H9 (cell line): ENCODE measurements around the gene GNAI2. TPM values are rescaled to one million over a fixed set of nuclear protein-coding genes. Genes with fewer than 3 reads are reported as not detected.

Source experiments
- DNase-seq: peaks from one replicate; pipeline ENCODE4 v3.0.0-alpha.2; 2017
- H2AFZ ChIP-seq: one replicate; pipeline ENCODE4 v1.6.1; 2013; ENCODE audit warnings: mild to moderate bottlenecking, low read length, control low read depth, moderate library complexity
- H2AK5ac ChIP-seq: 2 replicates; pipeline ENCODE4 v1.6.1; 2013; ENCODE audit warnings: low read length, control low read depth, mixed read lengths; ENCODE audit not compliant: insufficient read length
- H2BK120ac ChIP-seq: one replicate; pipeline ENCODE4 v1.6.1; 2013; ENCODE audit warnings: low read depth, mild to moderate bottlenecking, low read length, control low read depth, inconsistent platforms; ENCODE audit not compliant: poor library complexity, severe bottlenecking
- H2BK12ac ChIP-seq: 2 replicates; pipeline ENCODE4 v1.6.1; 2013; ENCODE audit warnings: low read length, control low read depth, mixed read lengths, low read depth; ENCODE audit not compliant: insufficient read length
- H2BK15ac ChIP-seq: 2 replicates; pipeline ENCODE4 v1.6.1; 2013; ENCODE audit warnings: low read depth, low read length, control low read depth
- H2BK20ac ChIP-seq: one replicate; pipeline ENCODE4 v1.6.1; 2013; ENCODE audit warnings: low read depth, mild to moderate bottlenecking, low read length, control low read depth, inconsistent platforms; ENCODE audit not compliant: poor library complexity, severe bottlenecking
- H2BK5ac ChIP-seq: 2 replicates; pipeline ENCODE4 v1.6.1; 2013; ENCODE audit warnings: low read length, control low read depth, mixed read lengths; ENCODE audit not compliant: insufficient read length
- H3K14ac ChIP-seq: 2 replicates; pipeline ENCODE4 v1.6.1; 2013; ENCODE audit warnings: low read length, control low read depth; ENCODE audit not compliant: insufficient read depth
- H3K18ac ChIP-seq: 2 replicates; pipeline ENCODE4 v1.6.1; 2013; ENCODE audit warnings: low read depth, mild to moderate bottlenecking, mixed read lengths, low read length, control low read depth; ENCODE audit not compliant: insufficient read length
- H3K23ac ChIP-seq: 2 replicates; pipeline ENCODE4 v1.6.1; 2013; ENCODE audit warnings: low read length, control low read depth, mixed read lengths, low read depth; ENCODE audit not compliant: insufficient read length
- H3K23me2 ChIP-seq: 2 replicates; pipeline ENCODE4 v1.6.1; 2013; ENCODE audit warnings: low read depth, mild to moderate bottlenecking, mixed read lengths, low read length, control low read depth; ENCODE audit not compliant: insufficient read length, poor library complexity, severe bottlenecking
- H3K27ac ChIP-seq: 2 replicates; pipeline ENCODE4 v1.5.1; 2013; ENCODE audit warnings: low read length, control low read depth, mixed read lengths, low read depth; ENCODE audit not compliant: insufficient read length
- H3K27me3 ChIP-seq: 2 replicates; pipeline ENCODE4 v1.6.1; 2013; ENCODE audit warnings: low read length, control low read depth, inconsistent platforms; ENCODE audit not compliant: insufficient read depth
- H3K4ac ChIP-seq: 2 replicates; pipeline ENCODE4 v1.6.1; 2013; ENCODE audit warnings: low read depth, mild to moderate bottlenecking, control low read depth, inconsistent platforms, low read length, moderate library complexity
- H3K4me1 ChIP-seq: 2 replicates; pipeline ENCODE4 v1.6.1; 2013; ENCODE audit warnings: low read length, control low read depth, inconsistent platforms; ENCODE audit not compliant: insufficient read depth
- H3K4me2 ChIP-seq: 2 replicates; pipeline ENCODE4 v1.6.1; 2013; ENCODE audit warnings: low read length, control low read depth, mixed read lengths; ENCODE audit not compliant: insufficient read length, insufficient read depth
- H3K56ac ChIP-seq: 2 replicates; pipeline ENCODE4 v1.6.1; 2013; ENCODE audit warnings: low read depth, mild to moderate bottlenecking, mixed read lengths, low read length, control low read depth; ENCODE audit not compliant: insufficient read length
- H3K79me1 ChIP-seq: 2 replicates; pipeline ENCODE4 v1.6.1; 2013; ENCODE audit warnings: low read depth, mild to moderate bottlenecking, moderate library complexity, low read length, control low read depth, inconsistent platforms; ENCODE audit not compliant: insufficient read depth, poor library complexity, severe bottlenecking
- H3K79me2 ChIP-seq: 2 replicates; pipeline ENCODE4 v1.6.1; 2013; ENCODE audit warnings: low read length, control low read depth, inconsistent platforms; ENCODE audit not compliant: insufficient read depth
- H3K9ac ChIP-seq: 2 replicates; pipeline ENCODE4 v1.6.1; 2013; ENCODE audit warnings: low read length, control low read depth, mixed read lengths; ENCODE audit not compliant: insufficient read length; ENCODE audit errors: extremely low read depth
- H3K9me3 ChIP-seq: one replicate; pipeline ENCODE4 v1.6.1; 2013; ENCODE audit warnings: low read depth, low read length, inconsistent platforms; ENCODE audit not compliant: control insufficient read depth
- H3T11ph ChIP-seq: one replicate; pipeline ENCODE4 v1.6.1; 2013; ENCODE audit warnings: mild to moderate bottlenecking, low read length, control low read depth, inconsistent platforms
- H4K20me1 ChIP-seq: one replicate; pipeline ENCODE4 v1.6.1; 2013; ENCODE audit not compliant: control insufficient read depth, insufficient read length, insufficient read depth
- H4K5ac ChIP-seq: 2 replicates; pipeline ENCODE4 v1.6.1; 2013; ENCODE audit warnings: low read depth, mild to moderate bottlenecking, mixed read lengths, low read length, control low read depth; ENCODE audit not compliant: insufficient read length
- H4K8ac ChIP-seq: replicated peaks from 2 replicates; pipeline ENCODE4 v1.6.1; 2013; ENCODE audit warnings: low read length, control low read depth, mixed read lengths, low read depth; ENCODE audit not compliant: insufficient read length
- H4K91ac ChIP-seq: 2 replicates; pipeline ENCODE4 v1.6.1; 2013; ENCODE audit warnings: low read depth, mild to moderate bottlenecking, moderate library complexity, mixed read lengths, low read length, control low read depth; ENCODE audit not compliant: insufficient read length
- H3K27ac Mint-ChIP-seq, 3 experiments: 2 replicates in 2 of 3; 3 replicates in 1 of 3; pipeline ENCODE4 v1.8.0; 2020 to 2021; ENCODE audit warnings: mixed read lengths in 3 of 3, mild to moderate bottlenecking in 1 of 3, moderate library complexity in 1 of 3
- H3K27me3 Mint-ChIP-seq: 2 replicates; pipeline ENCODE4 v1.8.0; 2021; ENCODE audit warnings: low read depth, mild to moderate bottlenecking, moderate library complexity, mixed read lengths
- H3K36me3 Mint-ChIP-seq, 3 experiments: 2 replicates in 2 of 3; 3 replicates in 1 of 3; pipeline ENCODE4 v1.8.0; 2020 to 2021; ENCODE audit warnings: low read depth in 3 of 3, mixed read lengths in 3 of 3; ENCODE audit not compliant: insufficient read depth in 1 of 3
- H3K4me1 Mint-ChIP-seq, 2 experiments: 2 replicates each; pipeline ENCODE4 v1.8.0; 2020; ENCODE audit warnings: mixed read lengths in 2 of 2
- H3K4me3 Mint-ChIP-seq, 2 experiments: 2 replicates in 1 of 2; 3 replicates in 1 of 2; pipeline ENCODE4 v1.8.0; 2020 to 2021; ENCODE audit warnings: mild to moderate bottlenecking in 2 of 2, mixed read lengths in 2 of 2, moderate library complexity in 1 of 2
- H3K9me3 Mint-ChIP-seq, 2 experiments: 2 replicates in 1 of 2; 3 replicates in 1 of 2; pipeline ENCODE4 v1.8.0; 2020; ENCODE audit warnings: mild to moderate bottlenecking in 2 of 2, mixed read lengths in 2 of 2, moderate library complexity in 1 of 2
- WGBS: extraction: QIAGEN DNeasy Blood & Tissue Kit; methylation state at CpG from one replicate; pipeline ENCODE4 v1.1.7; 2013; ENCODE audit warnings: missing lambda C conversion rate, low lambda C conversion rate, mixed read lengths; ENCODE audit not compliant: insufficient read length; ENCODE audit errors: extremely low coverage; 5-methylcytosine and 5-hydroxymethylcytosine counted together
- total RNA-seq: library from RNA; stranded (reverse); gene quantifications from 2 replicates; pipeline ENCODE4 v1.2.1, GENCODE V29; 2021
- TF ChIP-seq, protein P1 (sequence below): fragments of 200-600 bp; sonication (generic); conservative IDR thresholded peaks from 3 replicates; pipeline ENCODE4 v1.8.0; 2021; ENCODE audit warnings: antibody characterized with exemption, mild to moderate bottlenecking

Gene GNAI2
- total RNA-seq, 1 experiment from 2014 or later: 218 TPM

DNA sequence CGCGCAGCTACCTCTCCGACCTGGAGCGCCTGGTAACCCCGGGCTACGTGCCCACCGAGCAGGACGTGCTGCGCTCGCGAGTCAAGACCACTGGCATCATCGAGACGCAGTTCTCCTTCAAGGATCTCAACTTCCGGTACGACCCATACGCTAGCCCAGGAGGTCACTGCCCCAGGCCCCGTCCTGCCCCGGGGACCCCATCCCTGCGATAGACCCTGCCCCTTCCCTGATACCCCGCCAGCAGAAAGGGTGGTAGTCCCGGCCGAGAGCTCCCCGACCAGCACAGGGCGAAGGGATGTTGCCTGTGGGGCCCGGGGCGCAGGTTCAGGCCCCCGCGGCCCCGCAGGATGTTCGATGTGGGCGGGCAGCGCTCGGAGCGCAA lies 42.3 kb upstream of the GNAI2 start:
- Histone ChIP-seq H2AFZ (no peak overlapping the region), H4K5ac (no peak overlapping the region), H3K9me3 (no peaks in the 10 kb centered on the region), H3K27me3 (no peaks in the 10 kb centered on the region; the same call in 1 of the 2 replicates), H3K23ac (no peak overlapping the region), H3K14ac (no peak overlapping the region), H3K56ac (no peak overlapping the region), H3K18ac (no peak overlapping the region), H3K4ac (no peak overlapping the region), H3K79me2 (no peaks in the 10 kb centered on the region), H3K4me2 (no peak overlapping the region), H4K20me1 (no peaks in the 10 kb centered on the region), H3K27ac (no peak overlapping the region), H2BK15ac (no peak overlapping the region), H3K4me1 (no peaks in the 10 kb centered on the region), H3K9ac (no peak overlapping the region), H2BK5ac (no peak overlapping the region), H2AK5ac (no peak overlapping the region), H3T11ph (no peak overlapping the region), H3K23me2 (no peaks in the 10 kb centered on the region), H2BK12ac (no peak overlapping the region), H3K79me1 (no peaks in the 10 kb centered on the region), H4K8ac (no peak overlapping the region), H4K91ac (no peak overlapping the region), H2BK120ac (no peak overlapping the region), H2BK20ac (no peak overlapping the region)
- Mint-ChIP-seq H3K27ac (no peak overlapping the region), H3K4me3 (no peak overlapping the region), H3K36me3 (no peaks in the 10 kb centered on the region), H3K9me3 (no peaks in the 10 kb centered on the region), H3K4me1 (peaks cover 7 to 16% of the 10 kb centered on the region in 2 experiments), H3K27me3 (peaks cover 43% of the 10 kb centered on the region)
- TF ChIP-seq, protein P1, sequence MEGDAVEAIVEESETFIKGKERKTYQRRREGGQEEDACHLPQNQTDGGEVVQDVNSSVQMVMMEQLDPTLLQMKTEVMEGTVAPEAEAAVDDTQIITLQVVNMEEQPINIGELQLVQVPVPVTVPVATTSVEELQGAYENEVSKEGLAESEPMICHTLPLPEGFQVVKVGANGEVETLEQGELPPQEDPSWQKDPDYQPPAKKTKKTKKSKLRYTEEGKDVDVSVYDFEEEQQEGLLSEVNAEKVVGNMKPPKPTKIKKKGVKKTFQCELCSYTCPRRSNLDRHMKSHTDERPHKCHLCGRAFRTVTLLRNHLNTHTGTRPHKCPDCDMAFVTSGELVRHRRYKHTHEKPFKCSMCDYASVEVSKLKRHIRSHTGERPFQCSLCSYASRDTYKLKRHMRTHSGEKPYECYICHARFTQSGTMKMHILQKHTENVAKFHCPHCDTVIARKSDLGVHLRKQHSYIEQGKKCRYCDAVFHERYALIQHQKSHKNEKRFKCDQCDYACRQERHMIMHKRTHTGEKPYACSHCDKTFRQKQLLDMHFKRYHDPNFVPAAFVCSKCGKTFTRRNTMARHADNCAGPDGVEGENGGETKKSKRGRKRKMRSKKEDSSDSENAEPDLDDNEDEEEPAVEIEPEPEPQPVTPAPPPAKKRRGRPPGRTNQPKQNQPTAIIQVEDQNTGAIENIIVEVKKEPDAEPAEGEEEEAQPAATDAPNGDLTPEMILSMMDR: no peak
- no peak for DNase-seq
- no CpG with 5 or more reads among the region's 34 CpGs for WGBS
